HG03108 (cell line): ENCODE data around the gene MLPH.

Source experiments
- ATAC-seq: cut with Tn5 transposase; IDR thresholded peaks from one replicate; pipeline ENCODE4 v1.9.1; 2021; ENCODE audit warnings: moderate library complexity; ENCODE audit not compliant: unreplicated experiment

The MLPH gene

DNA sequence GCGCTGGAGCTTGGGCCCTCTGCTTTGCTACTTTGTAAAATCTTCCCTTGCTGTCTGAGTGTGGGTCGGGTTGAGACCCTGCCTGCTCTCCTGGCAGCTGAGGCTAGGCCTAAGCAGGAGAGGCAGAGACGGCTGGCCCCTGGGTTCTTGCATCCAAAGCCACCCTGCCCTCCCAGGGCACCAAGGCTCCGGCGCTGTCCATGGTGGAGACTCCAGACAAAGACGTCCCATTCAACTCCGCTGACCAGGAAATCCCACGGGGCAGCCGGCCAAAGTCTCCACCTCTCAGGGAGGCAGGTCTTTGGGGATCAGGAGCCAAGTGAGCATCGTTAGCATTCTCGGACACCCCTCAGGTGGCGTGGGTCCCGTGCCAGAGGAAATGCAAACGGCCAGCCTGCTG lies 76.8 kb downstream of the MLPH start:
- no peak for ATAC-seq

- no peak for ATAC-seq
Measured at GRCh38 chr2:237564526-237565131, 77.6 kb downstream of the MLPH start.

GRCh38 chr2:237565974-237566373 lies 78.9 kb downstream of the MLPH start:
- no peak for ATAC-seq

- ATAC-seq: no peak
Measured at GRCh38 chr2:237566401-237567235, 79.6 kb downstream of the MLPH start, which contains the start of gene PRLH. PRLH (plus strand) TSS chr2:237566574; CDS start chr2:237566574, 0 bp downstream.

DNA sequence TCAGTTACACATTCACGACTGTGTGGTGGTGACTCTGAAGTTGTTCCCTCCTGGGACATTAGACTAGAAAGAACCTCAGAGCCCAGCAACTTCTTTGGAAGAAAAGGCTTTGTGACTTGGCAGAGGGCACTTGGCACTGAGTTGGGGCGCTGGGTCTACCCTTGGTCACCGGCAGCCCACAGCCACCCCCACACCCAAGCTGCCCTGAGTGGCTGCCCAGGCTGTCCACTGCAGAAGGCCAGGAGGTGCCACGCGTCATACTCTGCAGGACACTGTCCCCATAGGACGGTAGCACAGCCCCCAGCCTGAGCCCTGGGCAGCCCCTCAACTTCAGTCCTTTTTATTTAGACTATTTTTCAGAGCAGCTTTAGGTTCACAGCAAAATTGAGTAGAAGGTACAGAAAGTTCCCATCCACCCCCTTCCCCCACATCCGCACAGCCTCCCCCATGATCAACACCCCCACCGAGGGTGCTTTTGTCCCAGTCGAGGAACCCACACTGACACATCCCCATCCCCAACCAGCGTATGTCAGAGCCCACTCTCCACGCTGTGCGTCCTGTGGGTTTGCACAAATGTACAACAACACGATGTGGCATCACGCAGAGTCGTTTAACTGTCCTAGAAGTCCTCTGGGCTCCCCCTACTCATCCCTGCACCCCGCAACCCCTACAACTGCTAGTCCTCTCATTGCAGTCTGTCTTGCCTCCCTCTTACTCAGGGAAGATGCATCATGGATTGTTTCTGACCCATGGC lies 80.4 kb downstream of the MLPH start:
- ATAC-seq: no peak

DNA sequence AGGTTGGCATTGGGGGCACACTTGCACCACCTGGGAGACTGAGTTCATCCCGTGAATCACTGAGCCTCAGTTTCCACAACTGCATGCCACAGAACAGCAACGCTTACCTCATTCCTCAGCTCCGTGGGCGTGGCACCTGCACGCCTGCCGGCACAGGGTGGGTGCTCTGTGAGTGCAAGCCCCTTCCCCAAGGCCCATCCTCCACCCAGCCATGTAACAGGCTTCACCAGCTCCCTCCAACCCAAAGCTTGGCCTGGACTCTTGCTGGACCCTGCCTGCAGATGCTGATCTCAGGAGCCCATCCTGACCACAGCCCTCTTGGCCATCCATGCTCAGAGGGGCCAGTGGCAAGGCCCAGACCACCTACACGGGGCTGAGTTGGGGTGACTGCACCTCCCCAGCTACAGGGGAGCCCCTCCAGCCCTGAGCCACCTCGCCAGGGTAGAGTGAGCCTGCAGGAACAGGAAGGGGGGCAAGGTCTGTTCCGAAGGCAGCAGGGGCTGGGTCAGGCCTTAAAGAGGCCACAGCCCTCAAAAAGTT lies 81.1 kb downstream of the MLPH start:
- ATAC-seq: no peak

GRCh38 chr2:237569041-237569440 lies 82.0 kb downstream of the MLPH start:
- no peak for ATAC-seq

- no peak for ATAC-seq
Measured at GRCh38 chr2:237569896-237570295, 82.8 kb downstream of the MLPH start.

GRCh38 chr2:237570776-237571335 lies 83.8 kb downstream of the MLPH start:
- no peak for ATAC-seq

GRCh38 chr2:237571551-237571950 lies 84.5 kb downstream of the MLPH start:
- no peak for ATAC-seq

DNA sequence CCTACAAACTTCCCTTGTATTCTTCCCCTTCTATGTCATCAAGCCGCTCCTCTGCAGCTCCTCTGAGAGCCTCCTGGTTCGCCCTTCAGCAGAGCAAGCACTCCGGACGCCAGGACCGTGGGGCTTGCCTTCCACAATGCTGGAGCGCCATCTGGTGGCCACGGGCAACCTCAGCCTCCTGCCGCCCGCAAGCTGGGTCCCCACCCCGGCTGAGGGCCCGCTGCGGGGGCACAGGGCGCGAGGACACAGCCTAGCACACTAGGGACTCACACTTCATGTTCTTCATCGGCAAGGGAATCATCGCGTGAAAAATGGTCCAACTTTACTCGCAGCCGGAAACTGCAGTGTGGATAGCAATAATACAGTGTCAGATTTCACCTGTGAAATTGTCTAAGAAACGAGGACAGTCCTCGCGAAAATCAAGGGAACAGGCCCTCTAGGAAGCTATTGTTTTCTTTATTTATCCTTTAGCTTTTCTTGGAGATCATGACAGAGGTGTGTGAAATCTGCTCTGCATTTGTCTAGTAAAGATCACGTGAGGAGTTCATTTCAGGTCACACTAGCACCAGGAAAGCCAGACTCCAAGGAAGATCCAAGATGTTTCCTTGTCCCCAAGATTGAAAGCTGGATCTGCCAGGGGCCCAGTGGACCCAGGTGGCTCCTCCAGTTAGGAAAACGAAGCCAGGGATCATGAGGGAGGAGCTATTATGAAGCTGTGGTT lies 85.1 kb downstream of the MLPH start:
- peak; percentile 92 for ATAC-seq

GRCh38 chr2:237572742-237573101 lies 85.7 kb downstream of the MLPH start:
- no peak for ATAC-seq

- no peak for ATAC-seq
Measured at GRCh38 chr2:237573721-237574415, 86.8 kb downstream of the MLPH start.

DNA sequence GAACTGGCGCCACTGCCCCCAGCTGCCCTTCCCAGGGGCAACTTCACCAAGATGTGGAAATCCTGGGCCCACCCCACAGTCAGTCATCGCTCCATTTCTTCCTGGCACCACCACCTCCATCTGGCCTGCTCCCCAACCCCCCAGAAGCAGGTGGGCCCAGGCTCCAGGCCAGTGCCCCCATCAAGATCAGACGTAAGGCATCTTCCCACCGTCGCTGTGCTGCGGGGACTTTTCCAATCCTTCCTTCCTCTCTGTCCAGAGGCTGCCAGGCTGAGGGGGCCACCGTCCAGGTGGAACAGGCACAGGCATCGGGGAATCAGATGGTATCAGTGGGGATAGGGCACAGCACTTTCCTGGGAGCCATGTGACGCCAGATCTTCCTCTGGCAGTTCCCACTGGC lies 87.4 kb downstream of the MLPH start:
- no peak for ATAC-seq

DNA sequence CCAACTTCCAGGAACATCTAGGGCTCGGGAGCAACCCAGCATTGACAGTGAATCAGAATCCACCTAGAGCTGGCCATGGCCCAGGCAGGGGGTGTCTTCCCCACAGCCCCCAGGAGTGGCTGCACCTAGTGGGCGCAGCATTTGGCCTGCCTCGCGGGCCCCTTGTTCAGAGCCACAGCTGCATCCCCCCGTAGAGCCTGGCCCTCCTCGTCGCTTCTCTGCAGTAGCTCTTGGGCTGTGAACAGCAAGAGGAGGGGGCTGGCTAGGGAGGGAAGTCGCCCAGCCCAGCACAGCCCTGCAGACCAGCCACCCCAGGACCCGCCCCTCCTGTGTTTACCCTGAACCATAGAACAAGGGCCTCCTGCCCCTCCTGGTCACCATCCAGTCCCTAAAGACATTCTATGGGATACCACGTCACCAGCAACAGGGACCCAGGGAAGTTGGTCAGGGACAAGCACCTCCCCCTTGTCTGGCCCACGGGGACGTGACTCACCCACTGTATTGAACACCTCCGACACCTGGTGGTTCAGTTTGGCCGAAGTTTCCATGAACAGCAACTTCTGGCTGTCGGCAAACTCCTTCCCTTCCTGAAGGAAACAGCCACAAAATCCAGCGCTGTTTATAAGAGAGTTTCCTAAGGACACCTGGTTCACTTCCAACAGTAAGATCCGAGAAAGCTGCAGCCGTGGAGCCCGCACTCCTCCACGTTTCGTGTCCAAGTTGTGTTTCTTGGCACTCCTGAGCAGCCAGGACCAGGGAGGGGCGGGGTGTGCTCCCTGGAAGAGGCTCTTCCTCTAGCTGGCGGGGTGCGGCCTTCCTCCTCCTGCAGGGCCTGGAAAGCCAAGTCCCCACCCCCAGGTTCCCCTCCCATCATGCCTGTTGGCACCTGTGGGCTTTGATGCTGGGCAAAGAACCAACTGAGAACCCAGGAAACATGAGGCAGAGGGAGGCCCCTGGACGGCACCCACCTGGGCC lies 88.1 kb downstream of the MLPH start:
- no peak for ATAC-seq

DNA sequence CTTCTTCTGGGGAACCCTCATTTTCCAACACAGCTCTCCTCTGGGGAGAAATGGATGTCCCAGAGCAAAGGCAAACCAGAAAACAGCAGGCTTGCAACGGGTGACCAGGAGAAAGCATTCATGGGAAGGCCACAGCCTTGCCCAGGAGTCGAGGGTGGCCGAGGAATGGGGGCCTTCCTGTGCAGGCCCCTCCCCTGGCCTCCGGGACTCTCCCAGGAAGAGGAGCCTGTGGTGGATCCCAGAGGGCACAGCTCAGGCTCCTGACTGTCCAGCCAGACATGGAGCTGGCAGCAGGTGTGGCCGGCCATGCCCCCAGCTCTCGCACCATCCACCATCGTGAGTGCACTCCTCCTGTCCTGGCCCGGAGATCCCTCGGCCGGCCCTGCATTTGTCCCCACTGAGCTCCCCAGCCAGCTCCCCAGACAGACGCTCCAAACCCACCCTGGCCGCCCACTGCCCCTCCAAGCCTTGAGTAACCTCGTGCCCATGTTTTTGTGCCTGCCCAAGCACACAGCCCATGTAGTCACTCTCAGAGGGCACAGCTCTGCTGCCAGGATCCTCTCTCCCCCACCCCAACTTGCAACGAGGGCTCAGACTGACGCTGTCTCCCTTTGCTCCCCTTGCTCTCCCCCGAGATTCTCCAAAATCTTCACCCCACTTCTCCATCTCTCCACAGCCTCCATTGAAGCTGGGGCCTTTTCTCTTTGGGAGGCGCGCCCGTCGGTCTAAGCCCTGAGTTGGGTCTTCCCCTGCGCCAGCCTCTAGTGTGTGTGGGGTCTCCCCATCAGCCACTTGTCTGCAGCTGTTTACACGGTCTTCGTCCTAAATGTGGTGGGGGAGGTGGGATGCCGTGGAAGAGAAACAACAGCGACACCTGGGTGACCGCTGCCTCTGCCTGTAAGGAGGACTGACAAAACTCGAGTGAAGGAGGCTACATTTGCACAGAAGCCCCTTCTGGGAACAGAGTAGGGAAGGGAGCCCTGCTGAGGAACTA lies 89.1 kb downstream of the MLPH start:
- no peak for ATAC-seq

DNA sequence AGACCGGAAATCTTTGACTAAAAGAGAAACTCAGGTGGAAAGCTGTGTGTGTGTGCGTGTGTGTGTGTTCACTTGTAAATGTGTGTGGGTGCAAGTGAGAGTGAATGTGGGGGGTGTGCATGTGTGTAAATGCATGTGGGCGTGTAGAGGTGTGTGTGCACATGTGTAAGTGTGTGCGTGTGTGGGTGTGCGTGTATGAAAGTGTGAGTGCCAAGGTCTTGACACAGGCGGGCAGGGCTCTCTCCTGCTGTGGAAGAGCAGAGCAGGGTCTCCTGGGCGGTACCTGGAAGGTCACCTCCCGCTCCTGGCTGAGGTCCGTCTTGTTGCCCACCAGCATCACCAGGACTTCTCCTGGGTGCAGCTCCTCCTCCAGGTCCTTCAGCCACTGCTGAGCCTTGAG lies 89.9 kb downstream of the MLPH start:
- no peak for ATAC-seq

GRCh38 chr2:237577458-237577857 lies 90.4 kb downstream of the MLPH start:
- no peak for ATAC-seq
